ENCODE results near the gene STAU1. TPM values are rescaled to one million over a fixed set of nuclear protein-coding genes. Genes with fewer than 3 reads are reported as not detected.
"Not testable (repeated sequence)": the region's sequence is repeated elsewhere in the genome, so short reads cannot be mapped to it uniquely, and the experiment has no call there.

The STAU1 gene
- total and polyA plus RNA-seq, 8 donors: 18.9 to 62.8 (median 55.3) TPM

- peak in 3 of 4 donors; percentile 1 to 9 (median 5) for ATAC-seq
- Histone ChIP-seq H3K36me3 (no peaks in the 10 kb centered on the region), H3K4me3 (peak overlapping the region; percentile 45 to 92 (median 60)), H3K27me3 (no peaks in the 10 kb centered on the region), H3K4me1 (peaks cover 11 to 28% (median 22%) of the 10 kb centered on the region in 3 donors), H3K27ac (peak overlapping the region; percentile 67 to 93 (median 82)), H3K9me3 (no peaks in the 10 kb centered on the region)
- intact Hi-C loops (cut with DNase I): no loop called here
- FAIRE-seq: no peak
- TF ChIP-seq CTCF (IDR thresholded peaks at IDR 0.05): no peak
- 1% methylated on average over 27 to 29 of the region's 29 CpGs for WGBS, 2 donors
- peak in 5 of 6 donors; percentile 8 to 79 (median 47) for DNase-seq
Observed at GRCh38 chr20:49187330-49187850, 744 bp downstream of the STAU1 start.

GRCh38 chr20:49186535-49187329, 1.4 kb downstream of the STAU1 start:
- FAIRE-seq: no peak
- peak overlapping the region; percentile 43 to 93 (median 82) for H3K27ac ChIP-seq
- peaks cover 11 to 34% (median 28%) of the 10 kb centered on the region in 3 donors for H3K4me1 ChIP-seq
- WGBS, 2 donors: 0 to 1% methylated on average over 19 of the region's 19 CpGs
- TF ChIP-seq CTCF (IDR thresholded peaks at IDR 0.05): no peak
- H3K36me3 ChIP-seq: no peaks in the 10 kb centered on the region
- peak; percentile 28 to 60 (median 52) for ATAC-seq
- no peaks in the 10 kb centered on the region for H3K27me3 ChIP-seq
- intact Hi-C loops (cut with DNase I): no loop called here
- peak overlapping the region; percentile 45 to 92 (median 60) for H3K4me3 ChIP-seq
- peak in 5 of 6 donors; percentile 51 to 76 (median 52) for DNase-seq
- H3K9me3 ChIP-seq: no peaks in the 10 kb centered on the region

- peak overlapping the region in 3 of 4 donors; percentile 45 to 92 (median 62) for H3K4me3 ChIP-seq
- no peaks in the 10 kb centered on the region for H3K9me3 ChIP-seq
- intact Hi-C loops (cut with DNase I): no loop called here
- H3K36me3 ChIP-seq: no peaks in the 10 kb centered on the region
- H3K4me1 ChIP-seq: peaks cover 12 to 46% (median 34%) of the 10 kb centered on the region in 3 donors
- H3K27ac ChIP-seq: peak overlapping the region in 3 of 4 donors; percentile 65 to 93 (median 91)
- no peak for TF ChIP-seq CTCF (IDR thresholded peaks at IDR 0.05)
- ATAC-seq: peak in 2 of 4 donors; percentile 16 to 17
- no peaks in the 10 kb centered on the region for H3K27me3 ChIP-seq
- no peak for DNase-seq
- 11 to 12% methylated on average over 6 of the region's 6 CpGs for WGBS, 2 donors
- FAIRE-seq: no peak
Observed at GRCh38 chr20:49185071-49185761, 2.9 kb downstream of the STAU1 start.

- no peaks in the 10 kb centered on the region for H3K27me3 ChIP-seq
- H3K9me3 ChIP-seq: no peaks in the 10 kb centered on the region
- FAIRE-seq: no peak
- ATAC-seq: no peak
- peak overlapping the region in 2 of 4 donors; percentile 91 to 93 for H3K27ac ChIP-seq
- TF ChIP-seq CTCF (IDR thresholded peaks at IDR 0.05): no peak
- intact Hi-C loops (cut with DNase I): no loop called here
- peak overlapping the region in 2 of 4 donors; percentile 62 to 92 for H3K4me3 ChIP-seq
- no peak for DNase-seq
- H3K36me3 ChIP-seq: no peaks in the 10 kb centered on the region
- WGBS, 2 donors: 9 to 13% methylated on average over 3 of the region's 3 CpGs
- peaks cover 17 to 51% (median 40%) of the 10 kb centered on the region in 3 donors for H3K4me1 ChIP-seq
Observed at GRCh38 chr20:49184691-49185070, 3.5 kb downstream of the STAU1 start.

- DNase-seq; FAIRE-seq; H3K36me3 ChIP-seq; H3K27me3 ChIP-seq; H3K9me3 ChIP-seq; intact Hi-C loops (cut with DNase I); ATAC-seq: not testable (repeated sequence)
- peak overlapping the region in 2 of 4 donors; percentile 91 to 93 for H3K27ac ChIP-seq
- peak overlapping the region in 1 of 4 donors; percentile 62 for H3K4me3 ChIP-seq
- H3K4me1 ChIP-seq: peaks cover 23 to 55% (median 44%) of the 10 kb centered on the region in 3 donors
- WGBS, 2 donors: 31 to 42% methylated on average over 5 of the region's 5 CpGs
Observed at GRCh38 chr20:49184084-49184501, 4.0 kb downstream of the STAU1 start.
